Body of pancreas (tissue), 4 donors: ENCODE results near the gene PSEN1.

Experiments used
- POLR2A ChIP-seq, 3 donors: fragments of 450-650 bp; IDR thresholded peaks; one replicate each; pipeline ENCODE4 v1.6.1; 2016; ENCODE audit warnings: antibody characterized with exemption in 3 of 3, mild to moderate bottlenecking in 2 of 3
- TF ChIP-seq, protein P1 (sequence below), 7 experiments: fragments of 450-650 bp in 4 of 7; fragments of 200-600 bp in 3 of 7; sonication (generic) in 3 of 7; IDR thresholded peaks; one replicate each; pipeline ENCODE4 v1.5.1; 2016 to 2019; ENCODE audit warnings: antibody characterized with exemption in 7 of 7

DNA sequence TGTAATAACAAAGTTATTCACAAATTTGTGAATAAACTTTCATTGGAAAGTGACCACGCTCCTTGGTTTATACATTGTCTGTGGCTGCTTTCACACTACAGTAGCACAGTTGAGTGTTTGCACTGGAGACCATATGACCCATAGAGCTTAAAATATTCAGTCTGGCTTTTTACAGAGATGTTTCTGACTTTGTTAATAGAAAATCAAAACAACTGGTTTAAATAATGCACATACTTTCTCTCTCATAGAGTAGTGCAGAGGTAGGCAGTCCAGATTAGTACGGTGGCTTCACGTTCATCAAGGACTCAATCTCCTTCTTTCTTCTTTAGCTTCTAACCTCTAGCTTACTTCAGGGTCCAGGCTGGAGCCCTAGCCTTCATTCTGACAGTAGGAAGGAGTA lies 36.2 kb downstream of the PSEN1 start:
- TF ChIP-seq POLR2A (IDR thresholded peaks at IDR 0.05): no peak
- TF ChIP-seq, protein P1, sequence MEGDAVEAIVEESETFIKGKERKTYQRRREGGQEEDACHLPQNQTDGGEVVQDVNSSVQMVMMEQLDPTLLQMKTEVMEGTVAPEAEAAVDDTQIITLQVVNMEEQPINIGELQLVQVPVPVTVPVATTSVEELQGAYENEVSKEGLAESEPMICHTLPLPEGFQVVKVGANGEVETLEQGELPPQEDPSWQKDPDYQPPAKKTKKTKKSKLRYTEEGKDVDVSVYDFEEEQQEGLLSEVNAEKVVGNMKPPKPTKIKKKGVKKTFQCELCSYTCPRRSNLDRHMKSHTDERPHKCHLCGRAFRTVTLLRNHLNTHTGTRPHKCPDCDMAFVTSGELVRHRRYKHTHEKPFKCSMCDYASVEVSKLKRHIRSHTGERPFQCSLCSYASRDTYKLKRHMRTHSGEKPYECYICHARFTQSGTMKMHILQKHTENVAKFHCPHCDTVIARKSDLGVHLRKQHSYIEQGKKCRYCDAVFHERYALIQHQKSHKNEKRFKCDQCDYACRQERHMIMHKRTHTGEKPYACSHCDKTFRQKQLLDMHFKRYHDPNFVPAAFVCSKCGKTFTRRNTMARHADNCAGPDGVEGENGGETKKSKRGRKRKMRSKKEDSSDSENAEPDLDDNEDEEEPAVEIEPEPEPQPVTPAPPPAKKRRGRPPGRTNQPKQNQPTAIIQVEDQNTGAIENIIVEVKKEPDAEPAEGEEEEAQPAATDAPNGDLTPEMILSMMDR (IDR thresholded peaks at IDR 0.05): no peak
